AG04450 (cell line): ENCODE data around the gene MMP17. TPM values are rescaled to one million over a fixed set of nuclear protein-coding genes. Genes with fewer than 3 reads are reported as not detected.

Experiments used
- CTCF ChIA-PET: fragments of 300-600, 350-600 bp; formaldehyde crosslinking; extraction: SDS; loops from one replicate; lab custom pipeline; 2022; ENCODE audit warnings: antibody characterized with exemption, inconsistent platforms; lab: Charles Lee
- POLR2A ChIA-PET: fragments of 350-600 bp; formaldehyde crosslinking; extraction: SDS; loops from one replicate; lab custom pipeline; 2021; ENCODE audit warnings: antibody characterized with exemption, inconsistent platforms; lab: Yijun Ruan, JAX
- DNase-seq: peaks from one replicate; pipeline ENCODE4 v3.0.0-alpha.2; 2011; ENCODE audit warnings: low read depth, low spot score
- H3K27ac ChIP-seq: one replicate; pipeline ENCODE4 v1.5.1; 2012; ENCODE audit warnings: low read depth, low read length, control low read depth
- H3K27me3 ChIP-seq: one replicate; pipeline ENCODE4 v1.6.0; 2012; ENCODE audit warnings: low read length; ENCODE audit not compliant: control insufficient read depth, insufficient read depth
- H3K4me3 ChIP-seq: 2 replicates; pipeline ENCODE4 v1.5.1; 2011; ENCODE audit warnings: mild to moderate bottlenecking, low read depth, low read length, control low read depth
- H3K9me3 ChIP-seq: 2 replicates; pipeline ENCODE4 v1.5.1; 2012; ENCODE audit warnings: low read length; ENCODE audit not compliant: control insufficient read depth, insufficient read depth
- polyA plus RNA-seq: library from polyadenylated mRNA; depleted of rRNA; stranded (reverse); fragments of >200 nt; gene quantifications from 2 replicates; pipeline ENCODE4 v1.2.3, GENCODE V29; 2011
- TF ChIP-seq, protein P1 (sequence below): IDR thresholded peaks from 2 replicates; pipeline ENCODE4 v1.5.1; 2011; ENCODE audit warnings: low read depth, low read length, control low read depth, inconsistent platforms

The MMP17 gene
- polyA plus RNA-seq, 1 experiment, result 9.9 TPM

DNA sequence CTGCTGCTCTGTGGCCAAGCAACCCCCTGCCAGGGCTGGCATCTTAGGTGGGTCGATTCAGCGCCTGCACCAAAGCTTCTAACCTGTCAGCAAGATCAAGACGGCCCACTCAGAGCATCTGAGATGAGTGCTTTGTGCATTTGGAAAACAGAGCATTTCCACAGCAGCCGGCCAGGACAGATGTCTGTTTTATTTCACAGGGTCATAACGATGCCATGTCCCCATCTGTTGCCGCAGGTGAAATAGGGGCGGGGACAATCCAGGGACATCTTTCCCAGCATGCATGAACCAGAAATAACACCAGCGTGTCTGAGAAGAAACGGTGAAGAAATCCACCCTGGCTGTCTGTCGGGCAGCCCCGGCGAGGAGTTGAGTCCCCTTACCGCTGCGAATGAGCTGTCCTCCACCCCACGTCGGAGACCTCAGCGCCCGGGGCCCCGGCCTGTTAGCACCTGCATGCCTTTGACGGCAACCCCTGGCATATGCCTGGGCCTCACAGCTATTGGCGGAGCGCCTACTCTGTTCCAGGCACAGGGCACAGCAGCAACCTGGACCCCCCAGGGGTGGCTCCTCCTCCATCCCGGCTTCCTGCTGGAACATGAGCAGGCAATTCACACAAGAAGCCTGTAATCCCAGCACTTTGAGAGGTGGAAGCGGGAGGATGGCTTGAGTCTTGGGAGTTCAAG lies 35.7 kb downstream of the MMP17 start:
- DNase-seq, result no peak
- TF ChIP-seq, protein P1, sequence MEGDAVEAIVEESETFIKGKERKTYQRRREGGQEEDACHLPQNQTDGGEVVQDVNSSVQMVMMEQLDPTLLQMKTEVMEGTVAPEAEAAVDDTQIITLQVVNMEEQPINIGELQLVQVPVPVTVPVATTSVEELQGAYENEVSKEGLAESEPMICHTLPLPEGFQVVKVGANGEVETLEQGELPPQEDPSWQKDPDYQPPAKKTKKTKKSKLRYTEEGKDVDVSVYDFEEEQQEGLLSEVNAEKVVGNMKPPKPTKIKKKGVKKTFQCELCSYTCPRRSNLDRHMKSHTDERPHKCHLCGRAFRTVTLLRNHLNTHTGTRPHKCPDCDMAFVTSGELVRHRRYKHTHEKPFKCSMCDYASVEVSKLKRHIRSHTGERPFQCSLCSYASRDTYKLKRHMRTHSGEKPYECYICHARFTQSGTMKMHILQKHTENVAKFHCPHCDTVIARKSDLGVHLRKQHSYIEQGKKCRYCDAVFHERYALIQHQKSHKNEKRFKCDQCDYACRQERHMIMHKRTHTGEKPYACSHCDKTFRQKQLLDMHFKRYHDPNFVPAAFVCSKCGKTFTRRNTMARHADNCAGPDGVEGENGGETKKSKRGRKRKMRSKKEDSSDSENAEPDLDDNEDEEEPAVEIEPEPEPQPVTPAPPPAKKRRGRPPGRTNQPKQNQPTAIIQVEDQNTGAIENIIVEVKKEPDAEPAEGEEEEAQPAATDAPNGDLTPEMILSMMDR, result no peak
- no peaks in the 10 kb centered on the region for H3K27me3 ChIP-seq
- no peak overlapping the region for H3K27ac ChIP-seq
- H3K4me3 ChIP-seq, result no peak overlapping the region
- ChIA-PET CTCF (no interaction called here), POLR2A (no interaction called here)
- no peaks in the 10 kb centered on the region for H3K9me3 ChIP-seq

DNA sequence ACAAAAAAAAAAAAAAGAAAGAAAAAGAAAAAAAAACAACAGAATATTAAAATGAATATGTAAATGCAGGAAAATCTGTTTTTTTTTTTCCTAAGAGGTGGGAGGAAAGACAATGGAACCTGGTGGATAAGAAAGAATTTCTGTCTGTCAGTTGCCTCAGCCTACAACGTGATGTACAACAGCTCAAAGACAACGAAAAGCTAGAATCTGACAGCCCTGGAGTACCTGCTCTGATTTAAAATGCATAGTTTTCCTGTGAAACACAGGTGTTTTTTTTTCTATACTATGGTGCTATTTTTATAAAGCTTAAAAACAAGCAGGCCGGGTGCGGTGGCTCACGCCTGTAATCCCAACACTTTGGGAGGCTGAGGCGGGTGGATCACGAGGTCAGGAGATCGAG lies 36.3 kb downstream of the MMP17 start:
- DNase-seq, result no peak
- ChIA-PET POLR2A (interaction anchor here (0.7 kb wide), 1 partner anchor 212 kb away, joined by 4 read pairs; no protein-coding TSS in a partner anchor), CTCF (no interaction called here)
- H3K27me3 ChIP-seq, result no peaks in the 10 kb centered on the region
- no peak overlapping the region for H3K4me3 ChIP-seq
- H3K9me3 ChIP-seq, result no peaks in the 10 kb centered on the region
- H3K27ac ChIP-seq, result no peak overlapping the region
- TF ChIP-seq, protein P1, result no peak

DNA sequence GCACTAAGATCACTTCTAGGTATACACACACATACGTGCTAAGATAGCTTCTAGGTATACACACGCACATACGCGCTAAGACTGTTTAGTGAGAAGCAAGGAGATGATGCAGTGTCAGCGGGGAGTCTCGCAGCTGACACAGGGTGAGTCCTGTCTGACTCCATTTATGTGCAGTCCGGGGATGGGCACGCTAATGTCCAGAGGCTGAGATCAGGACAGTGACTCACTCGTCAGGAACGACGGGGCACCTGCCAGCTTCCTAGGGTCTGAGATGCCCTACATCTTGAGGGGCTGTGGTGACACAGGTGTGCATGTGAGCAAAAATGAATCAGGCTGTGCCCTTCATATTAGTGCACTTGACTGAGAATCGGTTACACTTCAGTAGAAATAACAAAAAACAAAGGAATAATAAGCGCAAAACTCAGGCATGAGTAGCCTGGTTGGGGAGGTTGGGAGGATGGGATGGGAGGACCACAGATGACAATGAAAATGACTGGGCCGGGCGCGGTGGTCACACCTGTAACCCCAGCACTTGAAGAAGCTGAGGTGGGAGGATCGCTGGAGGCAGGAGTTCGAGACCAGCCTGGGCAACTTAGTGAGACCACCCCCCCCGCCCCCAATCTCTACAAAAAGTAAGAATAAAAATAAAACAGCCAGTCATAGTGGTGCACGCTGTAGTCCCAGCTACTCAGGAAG lies 37.1 kb downstream of the MMP17 start:
- Histone ChIP-seq H3K9me3 (no peaks in the 10 kb centered on the region; the same call in 1 of the 2 replicates), H3K27me3 (no peaks in the 10 kb centered on the region), H3K27ac (no peak overlapping the region), H3K4me3 (no peak overlapping the region)
- TF ChIP-seq, protein P1, result no peak
- CTCF ChIA-PET, result no interaction called here
- POLR2A ChIA-PET, result interaction anchor here (0.6 kb wide), 1 partner anchor 45 kb away, joined by 5 read pairs; no protein-coding TSS in a partner anchor
- DNase-seq, result no peak

DNA sequence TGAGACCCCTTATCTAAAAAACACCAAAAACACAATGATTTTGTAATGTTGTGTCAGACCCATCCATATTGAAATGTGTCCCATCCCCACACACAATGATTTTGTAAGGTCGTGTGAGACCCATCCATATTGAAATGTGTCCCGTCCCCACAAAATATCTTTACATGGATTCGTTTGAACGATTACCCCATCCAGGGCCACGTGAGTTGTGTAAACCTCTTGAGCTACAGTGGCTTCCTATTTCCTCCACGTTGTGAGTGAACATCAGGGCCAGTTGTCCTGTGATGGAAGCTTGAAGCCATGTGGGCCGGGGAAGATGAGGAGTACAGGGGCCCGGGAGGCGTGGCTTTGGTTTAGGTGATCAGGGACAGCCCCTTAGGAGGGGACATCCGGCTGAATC lies 39.3 kb downstream of the MMP17 start:
- H3K27ac ChIP-seq, result no peak overlapping the region
- no peaks in the 10 kb centered on the region for H3K27me3 ChIP-seq
- CTCF ChIA-PET, result no interaction called here
- no peaks in the 10 kb centered on the region; the same call in 1 of the 2 replicates for H3K9me3 ChIP-seq
- no peak for DNase-seq
- TF ChIP-seq, protein P1, result no peak
- no peak overlapping the region for H3K4me3 ChIP-seq
- POLR2A ChIA-PET, result no interaction called here
